ENCODE measurements around the gene RHOV. TPM values are rescaled to one million over a fixed set of nuclear protein-coding genes. Genes with fewer than 3 reads are reported as not detected.

Gene RHOV
- total and polyA plus RNA-seq, 10 of the 15 experiments (the other 5 are each of a cell fraction or from before 2014, with no cell fraction given), result 0.24 to 39.3 (median 9.3) TPM

DNA sequence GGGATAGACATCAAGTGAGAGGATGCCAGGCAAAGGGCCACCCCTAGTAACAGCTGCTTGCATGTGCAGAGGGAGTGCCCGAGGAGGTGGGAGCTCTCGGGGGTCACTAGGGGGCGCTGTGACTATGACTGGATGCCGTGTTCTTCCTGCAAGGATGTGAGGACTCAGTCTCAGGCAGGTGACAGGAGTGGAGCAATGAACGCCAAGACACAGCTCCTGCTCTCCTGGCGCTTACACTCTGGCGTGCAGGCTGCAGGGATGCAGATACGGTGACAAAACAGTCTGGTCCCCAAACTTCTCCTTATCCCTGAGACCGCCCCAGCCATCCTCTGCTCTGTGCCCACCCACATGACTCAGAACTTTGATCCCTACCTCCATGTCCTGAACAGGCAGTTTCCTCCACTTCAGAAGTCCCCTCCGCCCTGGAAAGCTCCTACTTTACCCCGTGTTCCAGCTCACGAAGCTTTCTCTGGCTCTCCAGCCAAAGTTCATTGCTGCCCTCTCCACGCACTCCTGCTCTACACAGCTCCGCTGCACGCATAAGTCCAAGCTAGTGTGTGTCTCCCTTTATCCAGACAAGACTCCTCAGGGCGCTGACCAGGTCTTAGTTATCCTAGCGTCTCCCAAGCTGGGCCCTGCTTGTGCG lies 14.7 kb downstream of the RHOV start (continued):
- TF ChIP-seq, protein P1, sequence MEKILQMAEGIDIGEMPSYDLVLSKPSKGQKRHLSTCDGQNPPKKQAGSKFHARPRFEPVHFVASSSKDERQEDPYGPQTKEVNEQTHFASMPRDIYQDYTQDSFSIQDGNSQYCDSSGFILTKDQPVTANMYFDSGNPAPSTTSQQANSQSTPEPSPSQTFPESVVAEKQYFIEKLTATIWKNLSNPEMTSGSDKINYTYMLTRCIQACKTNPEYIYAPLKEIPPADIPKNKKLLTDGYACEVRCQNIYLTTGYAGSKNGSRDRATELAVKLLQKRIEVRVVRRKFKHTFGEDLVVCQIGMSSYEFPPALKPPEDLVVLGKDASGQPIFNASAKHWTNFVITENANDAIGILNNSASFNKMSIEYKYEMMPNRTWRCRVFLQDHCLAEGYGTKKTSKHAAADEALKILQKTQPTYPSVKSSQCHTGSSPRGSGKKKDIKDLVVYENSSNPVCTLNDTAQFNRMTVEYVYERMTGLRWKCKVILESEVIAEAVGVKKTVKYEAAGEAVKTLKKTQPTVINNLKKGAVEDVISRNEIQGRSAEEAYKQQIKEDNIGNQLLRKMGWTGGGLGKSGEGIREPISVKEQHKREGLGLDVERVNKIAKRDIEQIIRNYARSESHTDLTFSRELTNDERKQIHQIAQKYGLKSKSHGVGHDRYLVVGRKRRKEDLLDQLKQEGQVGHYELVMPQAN (conservative IDR thresholded peaks at IDR 0.05), result no peak
- peak; percentile 33; the same call in 1 of the 2 replicates for TF ChIP-seq HCFC1 (IDR thresholded peaks at IDR 0.05; ENCODE audit: low read length)
- no peak for TF ChIP-seq CBFB (IDR thresholded peaks at IDR 0.05; ENCODE audit: low read depth)
- 0 out of 2 replicates have a peak, but pooled peaks have one; percentile 27 for TF ChIP-seq DPF2 (IDR thresholded peaks at IDR 0.05)
- TF ChIP-seq ZNF24 (IDR thresholded peaks at IDR 0.05), result peak; percentile 55; the same call in 1 of the 2 replicates
- TF ChIP-seq IKZF1 (conservative IDR thresholded peaks at IDR 0.05), result peak; percentile 63
- TF ChIP-seq ZNF274 (IDR thresholded peaks at IDR 0.05; ENCODE audit: insufficient read depth, insufficient read length), result no peak
- no peak for TF ChIP-seq BRCA1 (IDR thresholded peaks at IDR 0.05; ENCODE audit: low read depth, low read length)
- TF ChIP-seq KDM1A (IDR thresholded peaks at IDR 0.05; ENCODE audit: borderline replicate concordance), result no peak
- TF ChIP-seq SMC3 (IDR thresholded peaks at IDR 0.05; ENCODE audit: borderline replicate concordance, low read length), result peak; percentile 91
- TF ChIP-seq, protein P2, sequence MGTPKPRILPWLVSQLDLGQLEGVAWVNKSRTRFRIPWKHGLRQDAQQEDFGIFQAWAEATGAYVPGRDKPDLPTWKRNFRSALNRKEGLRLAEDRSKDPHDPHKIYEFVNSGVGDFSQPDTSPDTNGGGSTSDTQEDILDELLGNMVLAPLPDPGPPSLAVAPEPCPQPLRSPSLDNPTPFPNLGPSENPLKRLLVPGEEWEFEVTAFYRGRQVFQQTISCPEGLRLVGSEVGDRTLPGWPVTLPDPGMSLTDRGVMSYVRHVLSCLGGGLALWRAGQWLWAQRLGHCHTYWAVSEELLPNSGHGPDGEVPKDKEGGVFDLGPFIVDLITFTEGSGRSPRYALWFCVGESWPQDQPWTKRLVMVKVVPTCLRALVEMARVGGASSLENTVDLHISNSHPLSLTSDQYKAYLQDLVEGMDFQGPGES (IDR thresholded peaks at IDR 0.05), result no peak
- TF ChIP-seq YY1 (IDR thresholded peaks at IDR 0.05; ENCODE audit: low read depth, low read length), result peak; percentile 52; the same call in 1 of the 2 replicates
- TF ChIP-seq ZNF622 (IDR thresholded peaks at IDR 0.05), result no peak
- no peak for TF ChIP-seq STAT1 (conservative IDR thresholded peaks at IDR 0.05)
- no peak for TF ChIP-seq CHD2 (IDR thresholded peaks at IDR 0.05; ENCODE audit: borderline replicate concordance, low read depth, low read length)
- peak; percentile 81; the same call in 1 of the 2 replicates for TF ChIP-seq NBN (IDR thresholded peaks at IDR 0.05)
- TF ChIP-seq, protein P3, sequence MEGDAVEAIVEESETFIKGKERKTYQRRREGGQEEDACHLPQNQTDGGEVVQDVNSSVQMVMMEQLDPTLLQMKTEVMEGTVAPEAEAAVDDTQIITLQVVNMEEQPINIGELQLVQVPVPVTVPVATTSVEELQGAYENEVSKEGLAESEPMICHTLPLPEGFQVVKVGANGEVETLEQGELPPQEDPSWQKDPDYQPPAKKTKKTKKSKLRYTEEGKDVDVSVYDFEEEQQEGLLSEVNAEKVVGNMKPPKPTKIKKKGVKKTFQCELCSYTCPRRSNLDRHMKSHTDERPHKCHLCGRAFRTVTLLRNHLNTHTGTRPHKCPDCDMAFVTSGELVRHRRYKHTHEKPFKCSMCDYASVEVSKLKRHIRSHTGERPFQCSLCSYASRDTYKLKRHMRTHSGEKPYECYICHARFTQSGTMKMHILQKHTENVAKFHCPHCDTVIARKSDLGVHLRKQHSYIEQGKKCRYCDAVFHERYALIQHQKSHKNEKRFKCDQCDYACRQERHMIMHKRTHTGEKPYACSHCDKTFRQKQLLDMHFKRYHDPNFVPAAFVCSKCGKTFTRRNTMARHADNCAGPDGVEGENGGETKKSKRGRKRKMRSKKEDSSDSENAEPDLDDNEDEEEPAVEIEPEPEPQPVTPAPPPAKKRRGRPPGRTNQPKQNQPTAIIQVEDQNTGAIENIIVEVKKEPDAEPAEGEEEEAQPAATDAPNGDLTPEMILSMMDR (IDR thresholded peaks at IDR 0.05 in 2 of 3, conservative IDR thresholded peaks at IDR 0.05 in 1 of 3; ENCODE audit: control insufficient read depth in 2 of 3, extremely low read depth in 1 of 3, insufficient read depth in 1 of 3, low read depth in 3 of 3, low read length in 3 of 3), result peak; percentile 94 to 98 (median 97); a peak in 5 of 6 replicates
- no peak for TF ChIP-seq SIN3A (IDR thresholded peaks at IDR 0.05; ENCODE audit: low read depth, low read length)
- TF ChIP-seq NFIC (IDR thresholded peaks at IDR 0.05; ENCODE audit: low read depth, low read length), result no peak
- TF ChIP-seq, protein P4, sequence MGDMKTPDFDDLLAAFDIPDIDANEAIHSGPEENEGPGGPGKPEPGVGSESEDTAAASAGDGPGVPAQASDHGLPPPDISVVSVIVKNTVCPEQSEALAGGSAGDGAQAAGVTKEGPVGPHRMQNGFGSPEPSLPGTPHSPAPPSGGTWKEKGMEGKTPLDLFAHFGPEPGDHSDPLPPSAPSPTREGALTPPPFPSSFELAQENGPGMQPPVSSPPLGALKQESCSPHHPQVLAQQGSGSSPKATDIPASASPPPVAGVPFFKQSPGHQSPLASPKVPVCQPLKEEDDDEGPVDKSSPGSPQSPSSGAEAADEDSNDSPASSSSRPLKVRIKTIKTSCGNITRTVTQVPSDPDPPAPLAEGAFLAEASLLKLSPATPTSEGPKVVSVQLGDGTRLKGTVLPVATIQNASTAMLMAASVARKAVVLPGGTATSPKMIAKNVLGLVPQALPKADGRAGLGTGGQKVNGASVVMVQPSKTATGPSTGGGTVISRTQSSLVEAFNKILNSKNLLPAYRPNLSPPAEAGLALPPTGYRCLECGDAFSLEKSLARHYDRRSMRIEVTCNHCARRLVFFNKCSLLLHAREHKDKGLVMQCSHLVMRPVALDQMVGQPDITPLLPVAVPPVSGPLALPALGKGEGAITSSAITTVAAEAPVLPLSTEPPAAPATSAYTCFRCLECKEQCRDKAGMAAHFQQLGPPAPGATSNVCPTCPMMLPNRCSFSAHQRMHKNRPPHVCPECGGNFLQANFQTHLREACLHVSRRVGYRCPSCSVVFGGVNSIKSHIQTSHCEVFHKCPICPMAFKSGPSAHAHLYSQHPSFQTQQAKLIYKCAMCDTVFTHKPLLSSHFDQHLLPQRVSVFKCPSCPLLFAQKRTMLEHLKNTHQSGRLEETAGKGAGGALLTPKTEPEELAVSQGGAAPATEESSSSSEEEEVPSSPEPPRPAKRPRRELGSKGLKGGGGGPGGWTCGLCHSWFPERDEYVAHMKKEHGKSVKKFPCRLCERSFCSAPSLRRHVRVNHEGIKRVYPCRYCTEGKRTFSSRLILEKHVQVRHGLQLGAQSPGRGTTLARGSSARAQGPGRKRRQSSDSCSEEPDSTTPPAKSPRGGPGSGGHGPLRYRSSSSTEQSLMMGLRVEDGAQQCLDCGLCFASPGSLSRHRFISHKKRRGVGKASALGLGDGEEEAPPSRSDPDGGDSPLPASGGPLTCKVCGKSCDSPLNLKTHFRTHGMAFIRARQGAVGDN (IDR thresholded peaks at IDR 0.05), result peak; percentile 46
- TF ChIP-seq MTA3 (IDR thresholded peaks at IDR 0.05; ENCODE audit: borderline replicate concordance, low read length), result no peak
